GM18520 (cell line): Measurements from ENCODE around the gene SIX1.

Experiments used
- ATAC-seq: cut with Tn5 transposase; IDR thresholded peaks from one replicate; pipeline ENCODE4 v1.9.1; 2021; ENCODE audit not compliant: unreplicated experiment

SIX1 gene

GRCh38 chr14:60643141-60643462 is 6.2 kb downstream of the SIX1 start:
- no peak for ATAC-seq

- ATAC-seq: no peak
Observed at GRCh38 chr14:60642270-60643140, 6.8 kb downstream of the SIX1 start.

- ATAC-seq: no peak
Observed at GRCh38 chr14:60641742-60642269, 7.5 kb downstream of the SIX1 start.

- no peak for ATAC-seq
Observed at GRCh38 chr14:60640859-60641741, 8.2 kb downstream of the SIX1 start.

- no peak for ATAC-seq
Observed at GRCh38 chr14:60639674-60640073, 9.6 kb downstream of the SIX1 start.

GRCh38 chr14:60637479-60638315 is 11.6 kb downstream of the SIX1 start:
- no peak for ATAC-seq

GRCh38 chr14:60636879-60637478 is 12.3 kb downstream of the SIX1 start:
- no peak for ATAC-seq

- no peak for ATAC-seq
Observed at GRCh38 chr14:60634153-60634552, 15.1 kb downstream of the SIX1 start.

- ATAC-seq: peak; percentile 46
Observed at GRCh38 chr14:60632777-60633176, 16.5 kb downstream of the SIX1 start.

- ATAC-seq: peak; percentile 68
Observed at GRCh38 chr14:60632257-60632656, 17.0 kb downstream of the SIX1 start.

GRCh38 chr14:60631842-60632241 is 17.4 kb downstream of the SIX1 start:
- no peak for ATAC-seq

- no peak for ATAC-seq
Observed at GRCh38 chr14:60630129-60630528, 19.1 kb downstream of the SIX1 start.

- no peak for ATAC-seq
Observed at GRCh38 chr14:60628892-60629291, 20.4 kb downstream of the SIX1 start.

- ATAC-seq: no peak
Observed at GRCh38 chr14:60622917-60623257, 26.4 kb downstream of the SIX1 start.

GRCh38 chr14:60622210-60622916 is 26.9 kb downstream of the SIX1 start:
- no peak for ATAC-seq

- no peak for ATAC-seq
Observed at GRCh38 chr14:60621386-60621785, 27.9 kb downstream of the SIX1 start.

GRCh38 chr14:60618241-60618640 is 31.0 kb downstream of the SIX1 start:
- no peak for ATAC-seq

GRCh38 chr14:60616461-60616959 is 32.8 kb downstream of the SIX1 start:
- ATAC-seq: no peak

GRCh38 chr14:60602291-60602690 is 47.0 kb downstream of the SIX1 start:
- ATAC-seq: no peak

GRCh38 chr14:60599727-60600126 is 49.5 kb downstream of the SIX1 start:
- ATAC-seq: no peak
